HepG2 (cell line): Measurements from ENCODE around the gene FGD3. TPM values are rescaled to one million over a fixed set of nuclear protein-coding genes. Genes with fewer than 3 reads are reported as not detected.

Experiments used
- ATAC-seq: fragments of 200-7000 bp; cut with Tn5 transposase; 3 replicates; pipeline ENCODE4 v1.9.1; 2020; ENCODE audit warnings: mild to moderate bottlenecking, moderate library complexity
- BruUV-seq: library from RNA; stranded (reverse); fragments of 400-500 nt; replicated peaks from 2 replicates; lab custom pipeline; 2021; lab: Mats Ljungman, UMichigan
- CTCF ChIA-PET: fragments of 300-600 bp; formaldehyde crosslinking; extraction: SDS; loops from one replicate; lab custom pipeline; 2021; ENCODE audit warnings: low total read pairs, inconsistent platforms, low intra/inter-chr PET ratio; lab: Yijun Ruan, JAX
- POLR2A ChIA-PET: fragments of 350-600 bp; sonication (Branson Sonifier 250); formaldehyde crosslinking; loops from one replicate; lab custom pipeline; 2020; ENCODE audit warnings: antibody characterized with exemption, inconsistent platforms; lab: Yijun Ruan, JAX
- DNase-seq: peaks from one replicate; pipeline ENCODE4 v3.0.0-alpha.2; 2015; ENCODE audit warnings: low spot score
- FAIRE-seq: peaks from 3 replicates; lab custom pipeline; 2011; peaks lifted over from hg19 to GRCh38; lab: Jason Lieb, UNC
- H2AFZ ChIP-seq: one replicate; pipeline ENCODE4 v1.6.1; 2011; ENCODE audit warnings: low read length, inconsistent platforms
- H3K27ac ChIP-seq: fragments of 300-600 bp; 3 replicates; pipeline ENCODE4 v1.8.0; 2011; ENCODE audit warnings: mixed run types, mild to moderate bottlenecking, mixed read lengths, low read length, inconsistent platforms; ENCODE audit not compliant: insufficient read depth; ENCODE audit errors: extremely low read length
- H3K27me3 ChIP-seq, 2 experiments: fragments of 200-600 bp in 1 of 2; 2 replicates in 1 of 2; 3 replicates in 1 of 2; pipeline versions ENCODE4 v1.6.0 to v1.8.0; 2011; ENCODE audit warnings: low read length in 2 of 2, mild to moderate bottlenecking in 2 of 2, moderate library complexity in 2 of 2, inconsistent platforms in 1 of 2; ENCODE audit not compliant: insufficient read depth in 2 of 2, control insufficient read depth in 1 of 2
- H3K36me3 ChIP-seq, 2 experiments: fragments of 200-600 bp in 1 of 2; replicated peaks in 1 of 2; 2 replicates in 1 of 2; 3 replicates in 1 of 2; pipeline versions ENCODE4 v1.5.1 to v1.8.0; 2011; ENCODE audit warnings: low read length in 2 of 2, inconsistent platforms in 1 of 2; ENCODE audit not compliant: insufficient read depth in 2 of 2, control insufficient read depth in 1 of 2
- H3K4me1 ChIP-seq: 2 replicates; pipeline ENCODE4 v1.5.1; 2012; ENCODE audit warnings: low read length, inconsistent platforms; ENCODE audit not compliant: insufficient read depth
- H3K4me2 ChIP-seq: 2 replicates; pipeline ENCODE4 v1.6.0; 2011; ENCODE audit warnings: low read depth, low read length, inconsistent platforms
- H3K4me3 ChIP-seq, 3 experiments: fragments of 200-600 bp in 1 of 3; sonication (generic), shearing (Covaris generic) in 1 of 3; replicated peaks in 1 of 3; 2 replicates each; pipeline ENCODE4 v1.5.1; 2011 to 2016; ENCODE audit warnings: low read length in 3 of 3, inconsistent platforms in 2 of 3, low read depth in 2 of 3, mild to moderate bottlenecking in 2 of 3, control low read depth in 1 of 3, mixed read lengths in 1 of 3; ENCODE audit not compliant: insufficient read depth in 1 of 3
- H3K79me2 ChIP-seq: one replicate; pipeline ENCODE4 v1.6.1; 2011; ENCODE audit warnings: low read length, inconsistent platforms; ENCODE audit not compliant: insufficient read depth
- H3K9ac ChIP-seq: 2 replicates; pipeline ENCODE4 v1.6.0; 2011; ENCODE audit warnings: mild to moderate bottlenecking, low read depth, low read length, inconsistent platforms; ENCODE audit not compliant: insufficient read depth
- H3K9me3 ChIP-seq: 2 replicates; pipeline ENCODE4 v1.5.1; 2012; ENCODE audit warnings: mild to moderate bottlenecking, low read length
- H4K20me1 ChIP-seq: 2 replicates; pipeline ENCODE4 v1.6.0; 2011; ENCODE audit warnings: inconsistent platforms, mild to moderate bottlenecking, low read length, moderate library complexity; ENCODE audit not compliant: insufficient read depth
- GMEB1 ChIP-seq: sonication (generic); formaldehyde crosslinking; IDR thresholded peaks from 2 replicates; pipeline ENCODE4 v1.5.1; 2020; ENCODE audit warnings: missing genetic modification reagents, mild to moderate bottlenecking, borderline replicate concordance
- KAT7 ChIP-seq: IDR thresholded peaks from 2 replicates; pipeline ENCODE4 v1.6.1; 2018; ENCODE audit warnings: borderline replicate concordance, missing compliant biosample characterization
- NAIF1 ChIP-seq: sonication (generic); formaldehyde crosslinking; IDR thresholded peaks from 2 replicates; pipeline ENCODE4 v1.5.0; 2020; ENCODE audit warnings: mild to moderate bottlenecking, missing genetic modification reagents, borderline replicate concordance
- RNF2 ChIP-seq: fragments of 450-650 bp; conservative IDR thresholded peaks from 2 replicates; pipeline ENCODE4 v1.6.1; 2016; ENCODE audit warnings: low read depth
- SNRNP70 ChIP-seq: fragments of 200-400 bp; formaldehyde crosslinking; IDR thresholded peaks from 2 replicates; pipeline ENCODE4 v1.6.1; 2017; ENCODE audit warnings: mild to moderate bottlenecking, low read depth, low read length, moderate library complexity
- TBX2 ChIP-seq: sonication (generic); formaldehyde crosslinking; IDR thresholded peaks from 2 replicates; pipeline ENCODE4 v1.5.0; 2020; ENCODE audit warnings: missing genetic modification reagents, mild to moderate bottlenecking, borderline replicate concordance
- TCF7L2 ChIP-seq: IDR thresholded peaks from 2 replicates; pipeline ENCODE4 v1.6.1; 2011; ENCODE audit warnings: mild to moderate bottlenecking, low read depth, low read length, moderate library complexity
- ZBTB7B ChIP-seq: sonication (generic); formaldehyde crosslinking; IDR thresholded peaks from 2 replicates; pipeline ENCODE4 v1.4.0; 2020; ENCODE audit warnings: missing genetic modification reagents
- ZKSCAN8 ChIP-seq: IDR thresholded peaks from 2 replicates; pipeline ENCODE4 v1.6.1; 2016; ENCODE audit warnings: borderline replicate concordance, missing genetic modification reagents, missing compliant biosample characterization
- ZNF850 ChIP-seq: sonication (generic); formaldehyde crosslinking; conservative IDR thresholded peaks from 2 replicates; pipeline ENCODE4 v1.9.0; 2021; ENCODE audit warnings: mild to moderate bottlenecking, missing genetic modification reagents
- ZSCAN20 ChIP-seq: sonication (generic); formaldehyde crosslinking; IDR thresholded peaks from 2 replicates; pipeline ENCODE4 v1.4.0; 2020; ENCODE audit warnings: missing genetic modification reagents, mild to moderate bottlenecking, borderline replicate concordance
- WGBS: methylation state at CpG from one replicate; pipeline ENCODE4 v1.1.6; 2017; ENCODE audit warnings: low lambda C conversion rate; 5-methylcytosine and 5-hydroxymethylcytosine counted together
- in situ Hi-C: cut with HindIII; loops from 2 replicates; pipeline ENCODE4 v1.10.0; 2017; ENCODE audit warnings: low pct_unique_long_range_greater_than_20kb; ENCODE audit not compliant: extremely low pct_ligation_motif_present
- intact Hi-C: fragments of 100-400 bp; cut with micrococcal nuclease; formaldehyde crosslinking; loops from one replicate; pipeline ENCODE4 v1.10.0; 2022; ENCODE audit not compliant: unreplicated experiment
- polyA plus RNA-seq, 8 experiments: library from polyadenylated mRNA; depleted of rRNA in 3 of 8; stranded (reverse) in 7 of 8; unstranded in 1 of 8; fragments of >200 nt; fragmentation: Illumina TruSeq in 4 of 8; extraction: Trizol in 4 of 8; gene quantifications; 2 replicates each; pipeline versions ENCODE4 v1.2.1 to v1.2.3, GENCODE V29; 2011 to 2016; ENCODE audit warnings: low read depth in 4 of 8, missing spikeins in 1 of 8, mixed read lengths in 1 of 8; ENCODE audit not compliant: insufficient read depth in 1 of 8
- total RNA-seq, 5 experiments: library from RNA; depleted of rRNA; stranded (reverse); fragments of >200 nt; fragmentation: Illumina TruSeq; extraction: Trizol; gene quantifications; 2 replicates each; pipeline ENCODE4 v1.2.3, GENCODE V29; 2016; ENCODE audit warnings: low read depth in 1 of 5
- TF ChIP-seq, protein P1 (sequence below): sonication (generic); formaldehyde crosslinking; IDR thresholded peaks from 2 replicates; pipeline ENCODE4 v1.4.0; 2020; ENCODE audit warnings: mild to moderate bottlenecking, missing genetic modification reagents, borderline replicate concordance
- TF ChIP-seq, protein P2 (sequence below): sonication (generic); formaldehyde crosslinking; IDR thresholded peaks from 2 replicates; pipeline ENCODE4 v1.5.0; 2020; ENCODE audit warnings: mild to moderate bottlenecking, missing genetic modification reagents

The FGD3 gene
- total and polyA plus RNA-seq, 2 of the 13 experiments (the other 11 are each of a cell fraction or from before 2014, with no cell fraction given) = 0.53 to 1.1 TPM

DNA sequence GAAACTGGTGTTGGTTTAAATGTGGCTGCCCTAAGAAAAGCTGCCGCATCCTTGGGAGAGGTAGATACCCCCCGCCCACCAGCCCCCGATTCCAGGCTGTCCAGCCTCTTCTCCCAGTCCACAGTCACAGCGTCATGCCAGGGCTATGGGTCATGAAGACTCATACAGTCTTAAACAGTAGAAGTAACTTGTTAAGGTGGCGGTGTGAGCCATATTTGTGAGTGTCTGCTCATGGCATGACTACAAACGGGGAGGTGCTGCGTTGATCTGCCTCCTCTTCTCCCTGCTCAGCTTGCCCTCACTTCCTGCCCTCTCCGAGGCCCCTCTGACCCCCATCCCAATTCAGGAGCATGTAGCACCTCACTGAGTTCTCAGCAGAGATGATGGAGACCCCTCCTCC is 20.8 kb downstream of the FGD3 start:
- peaks cover 35% of the 10 kb centered on the region for H3K4me1 ChIP-seq
- DNase-seq (no peak), ATAC-seq (no peak)
- no peak overlapping the region for H3K9ac ChIP-seq
- ChIA-PET POLR2A (no interaction called here), CTCF (no interaction called here)
- H3K4me3 ChIP-seq = no peak overlapping the region
- H3K36me3 ChIP-seq = no peaks in the 10 kb centered on the region
- H4K20me1 ChIP-seq = no peaks in the 10 kb centered on the region
- 72% methylated on average over 4 of the region's 8 CpGs for WGBS
- no peak overlapping the region for H3K27ac ChIP-seq
- H3K27me3 ChIP-seq = 0 out of 5 replicates have a peak, but pooled peaks cover 0 to 1% of the 10 kb centered on the region in 2 experiments
- H3K9me3 ChIP-seq = no peaks in the 10 kb centered on the region
- no peak for TF ChIP-seq KAT7 (CRISPR knock-in tag)
- no peak for TF ChIP-seq GMEB1 (CRISPR knock-in tag)
- TF ChIP-seq NAIF1 (CRISPR knock-in tag) = no peak
- TF ChIP-seq ZSCAN20 (CRISPR knock-in tag) = no peak
- no peak for TF ChIP-seq TBX2 (CRISPR knock-in tag)
- TF ChIP-seq, protein P1, sequence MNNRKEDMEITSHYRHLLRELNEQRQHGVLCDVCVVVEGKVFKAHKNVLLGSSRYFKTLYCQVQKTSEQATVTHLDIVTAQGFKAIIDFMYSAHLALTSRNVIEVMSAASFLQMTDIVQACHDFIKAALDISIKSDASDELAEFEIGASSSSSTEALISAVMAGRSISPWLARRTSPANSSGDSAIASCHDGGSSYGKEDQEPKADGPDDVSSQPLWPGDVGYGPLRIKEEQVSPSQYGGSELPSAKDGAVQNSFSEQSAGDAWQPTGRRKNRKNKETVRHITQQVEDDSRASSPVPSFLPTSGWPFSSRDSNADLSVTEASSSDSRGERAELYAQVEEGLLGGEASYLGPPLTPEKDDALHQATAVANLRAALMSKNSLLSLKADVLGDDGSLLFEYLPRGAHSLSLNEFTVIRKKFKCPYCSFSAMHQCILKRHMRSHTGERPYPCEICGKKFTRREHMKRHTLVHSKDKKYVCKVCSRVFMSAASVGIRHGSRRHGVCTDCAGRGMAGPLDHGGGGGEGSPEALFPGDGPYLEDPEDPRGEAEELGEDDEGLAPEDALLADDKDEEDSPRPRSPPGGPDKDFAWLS (CRISPR knock-in tag) = no peak
- no peak for TF ChIP-seq RNF2
- TF ChIP-seq ZNF850 (CRISPR knock-in tag) = no peak
- TF ChIP-seq SNRNP70 = no peak
- TF ChIP-seq TCF7L2 = no peak
- no peak for TF ChIP-seq ZKSCAN8 (CRISPR knock-in tag)
- TF ChIP-seq ZBTB7B (CRISPR knock-in tag) = no peak
- TF ChIP-seq, protein P2, sequence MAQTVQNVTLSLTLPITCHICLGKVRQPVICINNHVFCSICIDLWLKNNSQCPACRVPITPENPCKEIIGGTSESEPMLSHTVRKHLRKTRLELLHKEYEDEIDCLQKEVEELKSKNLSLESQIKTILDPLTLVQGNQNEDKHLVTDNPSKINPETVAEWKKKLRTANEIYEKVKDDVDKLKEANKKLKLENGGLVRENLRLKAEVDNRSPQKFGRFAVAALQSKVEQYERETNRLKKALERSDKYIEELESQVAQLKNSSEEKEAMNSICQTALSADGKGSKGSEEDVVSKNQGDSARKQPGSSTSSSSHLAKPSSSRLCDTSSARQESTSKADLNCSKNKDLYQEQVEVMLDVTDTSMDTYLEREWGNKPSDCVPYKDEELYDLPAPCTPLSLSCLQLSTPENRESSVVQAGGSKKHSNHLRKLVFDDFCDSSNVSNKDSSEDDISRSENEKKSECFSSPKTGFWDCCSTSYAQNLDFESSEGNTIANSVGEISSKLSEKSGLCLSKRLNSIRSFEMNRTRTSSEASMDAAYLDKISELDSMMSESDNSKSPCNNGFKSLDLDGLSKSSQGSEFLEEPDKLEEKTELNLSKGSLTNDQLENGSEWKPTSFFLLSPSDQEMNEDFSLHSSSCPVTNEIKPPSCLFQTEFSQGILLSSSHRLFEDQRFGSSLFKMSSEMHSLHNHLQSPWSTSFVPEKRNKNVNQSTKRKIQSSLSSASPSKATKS = no peak
- TF ChIP-seq, all 625 proteins: peak for 0
- Histone ChIP-seq H2AFZ (no peak overlapping the region), H3K79me2 (no peaks in the 10 kb centered on the region), H3K4me2 (no peak overlapping the region)
- intact Hi-C loops (no loop called here), in situ Hi-C loops (no loop called here)
- BruUV-seq = no TSS peak
- FAIRE-seq = no peak
